Right hindlimb (tissue), 1 donor: ENCODE measurements around the gene ADORA1.

Source experiments
- DNase-seq: peaks from one replicate; pipeline ENCODE4 v3.0.0-alpha.2; 2018

Gene ADORA1

GRCh38 chr1:203143641-203144040 lies 16.1 kb downstream of the ADORA1 start:
- DNase-seq = no peak

DNA sequence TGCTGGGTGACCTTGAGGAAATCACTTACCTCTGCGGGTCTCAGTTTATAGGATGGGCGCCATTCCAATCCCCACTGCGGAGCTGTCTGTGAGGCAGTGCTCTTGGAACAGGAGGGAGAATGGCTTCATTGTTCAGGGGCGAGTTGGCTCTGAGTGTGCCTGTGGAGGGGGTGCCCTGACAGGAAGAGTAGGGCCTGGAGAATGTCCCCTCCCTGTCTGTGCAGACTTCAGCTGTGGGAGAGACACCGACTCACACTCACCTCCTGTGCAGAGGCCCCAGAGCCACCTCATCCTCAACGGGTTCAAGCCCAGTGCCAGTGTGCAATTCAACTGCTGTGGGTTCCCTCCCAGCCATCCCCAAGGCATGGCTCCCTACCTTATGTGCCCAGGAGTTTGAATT lies 17.1 kb downstream of the ADORA1 start:
- DNase-seq = no peak

DNA sequence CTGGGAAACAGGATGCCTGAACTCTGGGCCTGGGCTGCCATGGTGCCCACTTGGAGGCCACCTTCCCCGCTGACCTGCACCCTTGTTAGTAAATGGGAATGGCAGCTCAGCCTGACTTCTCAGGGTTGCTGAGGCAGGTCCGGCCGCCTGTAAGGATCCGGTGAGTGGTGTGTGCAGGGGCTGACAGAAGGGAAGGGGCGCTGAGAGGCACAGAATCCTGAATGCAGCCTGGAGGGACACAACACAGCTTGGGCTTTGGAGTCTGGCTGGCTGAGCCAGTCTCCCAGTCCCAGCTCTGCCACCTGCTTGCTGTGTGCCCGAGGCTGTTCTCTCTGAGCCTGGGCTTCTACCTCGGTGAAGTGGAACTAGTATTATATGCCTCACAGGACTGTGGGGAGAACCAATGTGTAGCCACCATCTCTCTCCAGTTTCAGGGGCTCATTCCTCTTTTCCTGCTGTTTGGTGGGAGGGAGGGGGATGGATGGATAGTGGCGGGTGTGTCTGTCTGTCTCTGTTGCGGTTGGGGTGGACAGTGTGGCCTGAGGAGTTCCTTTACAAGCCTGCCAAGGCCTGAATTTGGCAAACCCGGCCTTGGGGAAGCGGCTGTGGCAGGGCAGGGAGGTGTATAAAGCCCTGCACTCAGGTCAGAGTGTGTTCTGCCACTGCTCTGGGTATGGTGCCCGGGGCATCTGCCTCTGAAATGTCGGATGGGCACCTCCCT lies 18.0 kb downstream of the ADORA1 start:
- no peak for DNase-seq

- no peak for DNase-seq
Observed at GRCh38 chr1:203146042-203146369, 18.5 kb downstream of the ADORA1 start.

GRCh38 chr1:203146537-203146936 lies 19.0 kb downstream of the ADORA1 start:
- DNase-seq = no peak

- no peak for DNase-seq
Observed at GRCh38 chr1:203147376-203147775, 19.9 kb downstream of the ADORA1 start.

DNA sequence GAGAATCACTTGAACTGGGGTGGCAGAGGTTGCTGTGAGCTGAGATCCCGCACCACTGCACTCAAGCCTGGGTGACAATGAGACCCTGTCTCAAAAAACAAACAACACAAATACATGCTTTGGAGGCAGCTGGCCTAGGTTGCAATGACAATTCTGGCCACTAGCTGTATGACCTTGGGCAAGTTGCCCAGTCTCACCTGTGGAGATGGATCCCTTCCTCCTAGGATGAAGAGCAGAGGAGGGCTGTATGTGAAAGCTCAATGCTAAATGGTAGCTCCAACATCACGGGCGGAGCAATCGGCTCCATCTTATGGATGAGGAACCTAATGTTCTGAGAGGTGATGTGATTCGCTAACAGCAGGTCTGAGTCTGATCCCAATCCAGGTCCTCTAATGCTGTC lies 20.6 kb downstream of the ADORA1 start:
- no peak for DNase-seq

DNA sequence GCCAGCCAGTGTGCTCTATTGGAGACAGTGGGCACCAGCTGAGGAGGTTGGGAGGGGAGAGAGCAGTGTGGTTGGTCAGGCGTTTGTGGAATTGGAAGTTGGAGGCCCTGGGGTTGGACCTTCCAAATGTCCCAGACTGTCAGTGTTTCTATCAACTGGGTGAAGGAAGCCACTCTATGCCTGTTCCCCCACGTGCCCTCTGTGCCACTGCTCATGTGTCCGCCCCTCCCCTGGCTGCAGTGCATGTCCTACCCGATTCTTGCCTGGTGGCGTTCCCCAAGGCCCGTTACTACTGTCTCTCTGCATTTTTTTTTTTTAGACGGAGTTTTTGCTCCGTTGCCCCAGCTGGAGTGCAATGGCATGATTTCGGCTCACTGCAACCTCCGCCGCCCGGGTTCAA lies 21.1 kb downstream of the ADORA1 start:
- no peak for DNase-seq

- DNase-seq = no peak
Observed at GRCh38 chr1:203149188-203149840, 21.8 kb downstream of the ADORA1 start.

- DNase-seq = no peak
Observed at GRCh38 chr1:203150511-203151297, 23.2 kb downstream of the ADORA1 start.

DNA sequence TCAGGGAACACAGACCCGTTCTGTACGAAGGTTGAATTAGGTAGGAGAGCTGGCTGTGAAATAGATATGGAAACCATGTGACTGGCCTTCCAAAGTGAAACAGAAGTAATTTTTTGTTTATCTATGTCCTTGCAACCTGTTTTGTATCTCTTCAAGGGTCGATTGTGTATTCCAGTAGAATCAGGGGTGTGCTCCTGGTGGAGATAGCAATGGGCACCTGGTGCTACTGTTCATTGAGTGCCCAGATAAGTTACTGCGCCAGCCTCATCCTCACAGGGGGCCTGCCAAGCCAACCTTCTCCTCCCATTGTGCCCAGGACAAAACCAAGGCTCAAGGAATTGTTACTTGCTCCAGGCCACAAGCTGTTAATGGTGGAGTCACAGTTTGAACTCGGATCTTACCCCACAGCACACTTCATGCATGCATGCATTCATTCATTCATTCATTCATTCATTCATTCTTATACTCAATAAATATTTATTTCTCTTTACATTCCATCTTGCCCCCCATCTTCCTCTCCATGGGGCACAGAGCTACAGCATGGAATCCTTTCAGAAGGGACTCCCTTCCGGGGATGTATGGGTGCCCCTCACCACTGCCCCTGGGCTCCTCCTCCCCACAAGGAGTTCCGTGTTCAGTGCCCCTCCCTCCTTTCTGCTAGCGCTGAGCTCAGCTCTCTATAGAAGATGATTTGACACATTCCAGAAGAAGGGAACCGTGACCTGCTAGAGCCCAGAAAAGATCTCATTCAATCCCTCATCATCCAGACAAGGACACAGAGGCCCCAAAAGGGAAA lies 24.0 kb downstream of the ADORA1 start:
- DNase-seq = no peak

- no peak for DNase-seq
Observed at GRCh38 chr1:203152158-203153034, 24.9 kb downstream of the ADORA1 start.

DNA sequence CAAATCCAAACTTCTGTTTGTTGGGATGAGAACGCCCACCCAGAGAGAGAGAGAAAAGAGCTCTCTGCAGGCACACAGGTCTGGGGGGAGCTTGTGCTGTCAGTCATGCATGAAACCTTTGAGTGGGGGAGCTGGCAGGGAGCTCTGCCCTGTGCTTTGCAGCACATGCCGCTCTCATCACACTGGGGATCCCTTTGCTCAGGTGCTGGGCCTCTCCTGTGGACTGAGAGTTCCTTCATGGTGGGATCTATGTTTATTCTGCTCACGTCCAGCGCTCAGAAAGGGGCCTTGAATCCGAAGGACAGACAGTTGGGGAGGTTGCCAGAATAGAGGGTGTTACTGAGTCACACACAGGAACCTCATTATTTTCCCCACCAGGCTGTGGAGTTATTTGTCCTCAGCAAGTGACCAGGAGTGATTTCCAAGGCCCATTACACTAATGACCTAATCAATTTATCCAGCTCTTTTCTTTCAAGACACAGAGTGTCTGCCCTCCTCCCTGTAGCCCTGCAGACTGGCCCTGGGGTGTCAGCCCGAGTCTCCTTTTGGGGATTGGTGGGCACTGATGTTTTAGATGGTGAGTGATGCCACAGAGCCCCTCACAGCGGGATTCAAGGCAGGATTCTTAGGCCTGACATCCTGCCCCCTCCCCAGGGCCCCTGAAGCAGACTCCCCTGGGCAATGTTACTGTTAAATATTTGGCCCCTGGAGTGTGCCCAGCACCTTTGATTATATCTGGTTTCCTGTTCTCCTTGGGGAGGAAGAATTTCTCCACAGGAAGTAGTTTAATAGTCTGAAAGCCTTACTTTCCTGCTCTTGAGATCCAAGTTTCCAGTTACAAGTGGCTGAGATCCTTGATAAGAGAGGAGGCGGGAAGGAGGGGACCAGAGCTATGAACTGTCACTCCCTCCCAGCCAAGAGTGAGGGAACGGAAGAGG lies 25.8 kb downstream of the ADORA1 start:
- no peak for DNase-seq

DNA sequence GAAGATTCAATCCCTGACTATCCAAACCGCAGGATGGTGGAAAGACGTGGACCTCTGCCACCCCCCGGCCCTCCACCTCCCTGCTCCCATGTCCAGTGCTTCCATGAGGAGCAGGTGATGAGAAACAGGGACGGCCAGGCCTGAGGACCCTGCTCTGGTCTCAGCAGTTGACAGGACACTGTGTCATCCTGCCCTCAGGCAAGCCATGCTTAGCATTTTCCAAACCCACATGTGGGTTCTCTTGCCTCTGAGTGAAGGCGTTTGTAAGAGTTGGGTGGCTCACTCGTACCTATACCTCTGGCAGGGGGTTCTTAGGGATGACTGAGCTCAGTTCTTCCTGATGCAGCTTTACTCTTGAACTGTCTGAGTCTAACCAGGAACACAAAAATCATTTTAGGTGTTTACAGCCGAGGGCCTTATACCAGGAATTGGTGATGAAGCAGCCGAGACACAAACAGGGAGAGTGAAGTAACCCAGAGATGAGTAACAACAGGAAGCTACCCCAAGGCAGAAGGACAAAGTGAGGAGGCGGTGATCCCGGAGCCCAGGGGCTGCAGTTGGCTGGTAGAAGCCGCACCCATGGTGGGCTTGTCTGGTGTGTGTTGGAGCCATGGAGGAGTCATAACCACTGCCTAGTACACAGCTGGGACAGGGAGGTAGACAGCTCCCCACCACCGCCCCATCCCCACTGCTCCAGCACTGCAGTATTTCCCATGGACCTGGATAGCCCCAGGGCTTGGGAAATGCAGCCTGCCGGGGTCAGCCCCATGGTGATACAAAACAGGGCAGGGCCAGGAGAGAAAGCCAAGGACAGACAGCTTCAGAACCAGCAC lies 26.7 kb downstream of the ADORA1 start:
- no peak for DNase-seq

- no peak for DNase-seq
Observed at GRCh38 chr1:203156280-203156679, 28.8 kb downstream of the ADORA1 start.

DNA sequence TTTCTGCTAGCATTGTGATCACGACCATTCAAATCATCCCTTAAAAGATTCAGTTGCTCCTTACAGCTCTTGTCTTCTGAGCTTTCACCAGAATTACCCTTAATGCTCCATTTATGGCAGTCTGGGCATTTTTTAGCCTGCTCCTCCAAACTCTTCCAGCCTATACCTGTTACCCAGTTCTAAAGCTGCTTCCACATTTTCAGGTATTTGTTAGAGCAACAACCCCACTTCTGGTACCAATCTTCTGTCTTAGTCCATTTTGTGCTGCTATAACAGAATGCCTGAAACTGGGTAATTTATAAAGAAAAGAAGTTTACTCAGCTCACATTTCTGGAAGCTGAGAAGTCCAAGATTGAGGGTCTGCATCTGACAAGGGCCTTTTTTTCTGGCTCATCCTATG lies 30.9 kb downstream of the ADORA1 start:
- no peak for DNase-seq

GRCh38 chr1:203158960-203159665 lies 31.6 kb downstream of the ADORA1 start:
- DNase-seq = no peak

- no peak for DNase-seq
Observed at GRCh38 chr1:203159844-203160243, 32.3 kb downstream of the ADORA1 start.

GRCh38 chr1:203161175-203161574 lies 33.6 kb downstream of the ADORA1 start:
- no peak for DNase-seq
